ENCODE measurements around the gene AP2A2. TPM values are rescaled to one million over a fixed set of nuclear protein-coding genes. Genes with fewer than 3 reads are reported as not detected.

The AP2A2 gene
- total and polyA plus RNA-seq, 8 donors = 40.0 to 60.2 (median 50.6) TPM

- Histone ChIP-seq H3K27ac (no peak overlapping the region), H3K9me3 (no peaks in the 10 kb centered on the region), H3K36me3 (peaks cover 4 to 41% (median 25%) of the 10 kb centered on the region in 3 donors), H3K4me1 (no peaks in the 10 kb centered on the region), H3K4me3 (no peak overlapping the region), H3K27me3 (no peaks in the 10 kb centered on the region)
- intact Hi-C loops (cut with DNase I) = no loop called here
- ATAC-seq (no peak), DNase-seq (no peak), FAIRE-seq (no peak)
- TF ChIP-seq CTCF (IDR thresholded peaks at IDR 0.05) = no peak
- 93 to 96% methylated on average over 35 of the region's 35 CpGs for WGBS, 2 donors
These were observed 68.0 kb downstream of the AP2A2 start for GRCh38 chr11:993632-994167.

GRCh38 chr11:995044-995751 is 69.5 kb downstream of the AP2A2 start:
- DNase-seq = no peak
- Histone ChIP-seq H3K9me3 (no peaks in the 10 kb centered on the region), H3K4me1 (no peaks in the 10 kb centered on the region), H3K36me3 (peaks cover 4 to 29% (median 19%) of the 10 kb centered on the region in 3 donors), H3K27ac (no peak overlapping the region), H3K27me3 (no peaks in the 10 kb centered on the region), H3K4me3 (no peak overlapping the region)
- FAIRE-seq = no peak
- no peak for TF ChIP-seq CTCF (IDR thresholded peaks at IDR 0.05)
- intact Hi-C loops (cut with DNase I) = no loop called here
- 91 to 96% methylated on average over 14 to 16 of the region's 16 CpGs for WGBS, 2 donors
- no peak for ATAC-seq

- intact Hi-C loops (cut with DNase I) = no loop called here
- peaks cover 4 to 29% (median 19%) of the 10 kb centered on the region in 3 donors for H3K36me3 ChIP-seq
- H3K27ac ChIP-seq = no peak overlapping the region
- no peaks in the 10 kb centered on the region for H3K4me1 ChIP-seq
- no peaks in the 10 kb centered on the region for H3K9me3 ChIP-seq
- H3K4me3 ChIP-seq = no peak overlapping the region
- no peaks in the 10 kb centered on the region for H3K27me3 ChIP-seq
- 59 to 76% methylated on average over 22 of the region's 22 CpGs for WGBS, 2 donors
- no peak for TF ChIP-seq CTCF (IDR thresholded peaks at IDR 0.05)
- peak in 4 of 6 donors; percentile 47 to 80 (median 70) for DNase-seq
- no peak for FAIRE-seq
- peak; percentile 17 to 79 (median 59) for ATAC-seq
These were observed 70.2 kb downstream of the AP2A2 start for GRCh38 chr11:995752-996420.

GRCh38 chr11:996681-997080 is 71.0 kb downstream of the AP2A2 start:
- ATAC-seq (peak in 2 of 4 donors; percentile 5 to 12), FAIRE-seq (no peak)
- intact Hi-C loops (cut with DNase I) = no loop called here

More at GRCh38 chr11:996681-997080, 71.0 kb downstream of the AP2A2 start:
- no peaks in the 10 kb centered on the region for H3K27me3 ChIP-seq
- no peak overlapping the region for H3K27ac ChIP-seq
- no peak overlapping the region for H3K4me3 ChIP-seq
- WGBS, 2 donors = 94 to 96% methylated on average over 10 of the region's 10 CpGs
- TF ChIP-seq CTCF (IDR thresholded peaks at IDR 0.05) = no peak
- DNase-seq = no peak
- H3K9me3 ChIP-seq = no peaks in the 10 kb centered on the region
- no peaks in the 10 kb centered on the region for H3K4me1 ChIP-seq
- H3K36me3 ChIP-seq = peaks cover 4 to 33% (median 19%) of the 10 kb centered on the region in 3 donors

Measured in pancreas (tissue), 10 donors.